Activated T-cell treated with anti-CD3 and anti-CD28 coated beads, Interleukin-2, amount 50 U/mL, for 48 hours (primary cell): ENCODE measurements around the gene ITPRIPL2.

Source experiments
- DNase-seq, 2 experiments: peaks; one replicate each; pipeline ENCODE4 v3.0.0-alpha.2; 2020

The ITPRIPL2 gene

DNA sequence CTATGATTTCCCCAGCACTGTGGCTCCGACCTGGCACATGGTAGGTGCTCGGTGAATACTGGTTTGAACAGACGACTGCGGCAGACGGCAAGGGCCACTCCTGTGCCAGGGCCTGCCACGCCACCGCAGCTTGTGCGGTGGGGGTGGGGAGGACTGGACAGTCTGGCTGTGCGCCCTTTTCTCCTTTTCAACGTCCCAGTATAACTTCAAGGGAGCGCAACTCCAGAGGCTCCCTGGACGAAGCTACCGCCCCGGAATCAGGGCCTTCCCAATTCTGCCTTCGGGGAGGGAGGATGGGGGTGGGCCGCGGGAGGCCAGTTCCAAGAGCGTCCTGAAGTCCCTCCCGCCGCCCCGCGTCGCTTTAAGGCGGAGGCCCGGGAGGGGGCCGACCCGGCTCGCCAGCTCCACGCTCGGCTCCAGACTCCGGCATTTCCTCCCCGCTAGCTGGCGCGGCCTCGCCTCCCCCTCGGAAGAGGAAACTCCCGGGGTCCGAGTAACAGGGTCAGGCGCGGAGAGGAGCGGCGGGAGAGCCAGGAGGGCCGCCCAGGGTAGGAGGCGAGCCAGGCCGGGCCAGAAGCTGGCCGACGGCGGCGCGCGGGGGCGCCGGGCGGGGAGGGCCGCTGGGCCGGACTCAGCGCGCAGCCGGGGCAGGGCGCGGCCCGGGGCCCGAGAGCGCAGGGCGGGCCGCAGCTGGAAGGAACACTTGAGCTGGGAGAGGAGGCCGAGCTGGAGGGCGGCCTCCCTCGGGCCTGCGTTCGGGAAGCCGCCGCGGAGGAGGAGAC is at the start of gene ITPRIPL2:
TSS of gene ITPRIPL2 (plus strand) at position 388 of the 782 bp plus-strand sequence. CDS start 498 bp downstream, outside the sequence.
- peak; percentile 50 to 57 for DNase-seq

DNA sequence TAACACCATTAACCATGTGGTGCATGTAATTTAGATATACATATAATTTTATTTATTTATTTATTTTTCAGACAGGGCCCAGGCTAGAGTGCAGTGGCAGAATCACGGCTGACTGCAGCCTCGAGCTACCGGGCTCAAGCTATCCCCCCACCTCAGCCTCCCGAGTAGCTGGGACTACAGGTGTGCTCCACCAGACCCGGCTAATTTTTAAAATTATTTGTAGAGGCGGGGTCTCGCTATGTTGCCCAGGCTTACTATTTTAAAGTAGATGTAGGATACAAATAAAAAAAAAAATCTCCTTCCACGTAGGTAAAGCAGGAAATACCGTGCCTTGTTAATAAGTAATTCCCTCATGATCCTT is 46.8 kb upstream of the ITPRIPL2 start:
- no peak for DNase-seq

DNA sequence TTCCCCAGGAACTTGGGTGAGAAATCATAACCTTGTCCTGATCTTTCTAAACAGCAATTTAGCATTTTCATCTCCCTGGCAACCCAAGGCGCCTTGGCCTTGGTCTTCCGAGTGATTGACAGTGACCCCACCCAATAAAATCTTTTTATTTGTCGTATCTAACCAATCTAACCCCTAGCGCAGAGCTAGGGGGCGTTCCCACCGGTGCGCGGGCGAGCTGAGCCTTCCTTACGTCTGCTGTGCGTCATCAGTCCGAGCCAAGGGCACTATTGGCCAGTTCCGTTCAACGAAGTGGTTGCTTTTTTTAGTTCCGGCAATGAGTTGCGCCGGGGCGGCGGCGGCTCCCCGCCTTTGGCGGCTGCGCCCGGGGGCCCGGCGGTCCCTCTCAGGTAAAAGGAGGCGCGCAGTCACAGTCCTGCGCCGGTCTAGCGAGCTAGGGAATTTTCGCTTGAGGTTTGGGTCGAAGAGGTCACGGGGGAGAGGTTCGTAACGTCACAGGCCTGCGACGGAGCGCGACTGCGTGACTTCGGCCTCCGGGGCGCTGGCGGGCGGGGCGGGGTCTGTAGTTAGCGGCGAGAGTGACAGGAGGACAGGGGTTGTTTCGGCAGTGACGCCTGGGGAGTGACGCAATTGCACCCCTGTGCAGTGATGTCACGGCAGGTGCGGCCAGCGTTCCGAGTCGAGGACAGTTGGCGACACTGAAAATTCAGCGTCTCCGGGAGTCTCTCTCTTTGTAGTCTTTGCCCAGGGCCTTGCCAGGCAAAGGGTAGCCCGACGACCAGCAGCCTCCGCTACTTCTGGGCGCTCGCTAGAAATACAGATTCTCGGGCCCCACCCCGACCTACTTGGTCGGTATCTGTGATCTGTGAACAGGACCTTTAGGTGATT is 46.2 kb upstream of the ITPRIPL2 start, which contains the start of gene COQ7:
TSS of gene COQ7 (plus strand) at position 266 of the 888 bp plus-strand sequence. CDS start at position 317, 51 bp downstream.
- DNase-seq, result peak; percentile 98

DNA sequence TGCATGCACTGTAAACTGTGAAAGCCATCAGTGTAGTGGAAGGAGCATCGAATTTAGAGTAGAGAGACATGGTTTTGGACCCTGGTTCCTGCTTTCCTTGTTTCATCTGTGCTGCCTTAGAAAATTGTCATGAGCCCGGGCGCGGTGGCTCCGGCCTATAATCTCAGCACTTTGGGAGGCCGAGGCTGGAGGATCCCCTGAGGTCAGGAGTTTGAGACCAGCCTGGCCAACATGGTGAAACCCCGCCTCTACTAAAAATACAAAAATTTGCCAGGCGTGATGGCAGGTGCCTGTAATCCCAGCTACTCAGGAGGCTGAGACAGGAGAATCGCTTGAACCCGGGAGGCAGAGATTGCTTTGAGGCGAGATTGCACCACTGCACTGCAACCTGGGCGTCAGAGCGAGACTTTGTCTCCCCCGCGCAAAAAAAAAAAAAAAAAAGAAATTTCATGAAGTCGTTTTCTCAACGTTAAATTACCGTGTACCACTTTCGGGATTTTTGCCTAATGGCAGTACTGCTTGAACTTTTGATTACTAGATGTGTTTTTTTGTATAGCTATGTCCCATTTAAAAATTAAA is 45.4 kb upstream of the ITPRIPL2 start:
- DNase-seq, result no peak

GRCh38 chr16:19071811-19072777 is 41.7 kb upstream of the ITPRIPL2 start:
- peak; percentile 77 for DNase-seq

DNA sequence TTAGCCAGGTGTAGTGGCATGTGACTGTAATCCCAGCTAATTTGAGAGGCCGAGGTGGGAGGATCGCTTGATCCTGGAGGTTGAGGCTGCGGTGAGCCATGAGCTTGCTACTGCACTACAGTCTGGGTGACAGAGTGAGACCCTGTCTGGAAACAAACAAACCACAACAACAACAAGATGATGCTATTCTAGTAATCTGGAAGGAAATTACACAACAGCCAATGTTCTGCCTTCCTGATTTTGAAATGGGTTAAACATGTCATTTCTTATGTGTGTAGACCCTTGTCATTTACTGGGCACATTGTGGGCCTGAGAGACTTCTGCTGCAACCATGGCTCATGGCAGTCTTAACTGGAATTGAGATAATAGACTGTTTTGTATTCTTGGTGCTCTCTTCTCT is 40.4 kb upstream of the ITPRIPL2 start:
- DNase-seq, result no peak

DNA sequence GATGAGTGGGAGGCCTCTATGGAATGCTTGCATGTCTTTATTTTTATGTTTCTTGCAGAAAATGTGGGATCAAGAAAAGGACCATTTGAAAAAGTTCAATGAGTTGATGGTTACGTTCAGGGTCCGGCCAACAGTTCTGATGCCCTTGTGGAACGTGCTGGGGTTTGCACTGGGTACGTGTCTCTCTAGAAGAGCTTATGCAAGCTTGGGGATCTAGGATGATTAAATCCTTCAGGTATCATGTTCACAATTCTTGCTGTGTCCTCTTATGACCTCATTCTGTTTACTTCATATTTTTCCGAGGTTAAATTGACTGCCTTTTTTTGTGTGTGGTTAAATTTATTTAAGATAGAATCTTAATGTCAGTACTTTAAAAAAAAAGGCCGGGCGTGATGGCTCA is 39.9 kb upstream of the ITPRIPL2 start:
- DNase-seq, result no peak

DNA sequence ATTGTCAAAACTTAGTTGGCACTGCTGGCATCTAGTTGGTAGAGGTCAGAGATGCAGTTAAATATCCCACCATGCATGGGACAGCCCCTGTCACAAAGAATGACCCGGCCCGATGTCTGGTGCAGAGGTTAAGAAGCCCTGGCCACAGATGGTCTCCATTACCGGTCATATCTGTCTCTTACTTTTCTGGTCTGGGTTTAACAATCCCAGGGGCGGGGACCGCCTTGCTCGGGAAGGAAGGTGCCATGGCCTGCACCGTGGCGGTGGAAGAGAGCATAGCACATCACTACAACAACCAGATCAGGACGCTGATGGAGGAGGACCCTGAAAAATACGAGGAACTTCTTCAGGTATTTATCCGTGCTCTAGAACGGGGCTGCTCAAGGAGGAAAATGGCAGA is 38.3 kb upstream of the ITPRIPL2 start:
- DNase-seq, result no peak

- no peak for DNase-seq
These were observed 35.9 kb upstream of the ITPRIPL2 start for GRCh38 chr16:19077879-19078278.

- DNase-seq, result no peak
These were observed 30.1 kb upstream of the ITPRIPL2 start for GRCh38 chr16:19083670-19084069.

DNA sequence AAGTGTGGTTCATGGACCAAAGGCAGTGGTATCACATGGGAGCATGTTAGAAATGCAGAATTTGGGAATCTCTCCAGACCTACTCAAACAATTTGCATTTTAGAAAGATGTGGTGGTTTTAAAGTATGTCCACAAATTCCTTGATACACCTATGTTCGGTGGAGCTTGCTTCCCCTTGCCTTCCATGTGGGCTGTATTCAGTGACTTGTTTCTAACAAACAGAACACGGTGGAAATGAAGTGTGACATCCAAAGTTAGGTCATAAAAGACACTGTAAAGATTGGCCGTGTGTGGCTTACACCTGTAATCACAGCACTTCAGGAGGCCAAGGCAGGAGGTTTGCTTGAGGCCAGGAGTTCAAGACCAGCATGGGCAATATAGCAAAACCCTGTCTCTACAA is 29.6 kb upstream of the ITPRIPL2 start:
- DNase-seq, result no peak

GRCh38 chr16:19084879-19085278 is 28.9 kb upstream of the ITPRIPL2 start:
- no peak for DNase-seq

DNA sequence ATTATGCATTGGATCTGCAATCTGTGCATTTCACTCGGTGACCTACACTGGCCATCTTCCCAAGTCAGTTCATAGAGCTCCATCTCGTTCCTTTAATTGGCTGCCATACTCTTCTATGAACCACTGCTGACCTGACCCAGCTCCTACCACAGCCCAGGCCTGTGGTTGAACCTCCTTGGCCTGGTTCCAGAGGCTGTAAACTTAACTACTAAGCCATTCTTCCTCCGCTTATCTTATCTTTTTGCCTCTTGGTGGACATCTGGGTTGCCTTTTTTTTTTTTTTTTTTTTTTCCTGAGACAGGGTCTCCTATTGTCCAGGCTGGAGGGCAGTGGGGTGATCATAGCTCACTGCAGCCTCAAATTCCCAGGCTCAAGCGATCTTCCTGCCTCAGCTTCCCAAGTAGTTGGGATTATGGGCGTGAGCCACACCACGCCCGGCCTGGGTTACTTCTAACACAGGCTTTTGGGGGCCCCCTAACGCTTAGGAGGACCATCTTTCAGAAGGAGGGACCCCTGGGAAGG is 28.0 kb upstream of the ITPRIPL2 start:
- no peak for DNase-seq

DNA sequence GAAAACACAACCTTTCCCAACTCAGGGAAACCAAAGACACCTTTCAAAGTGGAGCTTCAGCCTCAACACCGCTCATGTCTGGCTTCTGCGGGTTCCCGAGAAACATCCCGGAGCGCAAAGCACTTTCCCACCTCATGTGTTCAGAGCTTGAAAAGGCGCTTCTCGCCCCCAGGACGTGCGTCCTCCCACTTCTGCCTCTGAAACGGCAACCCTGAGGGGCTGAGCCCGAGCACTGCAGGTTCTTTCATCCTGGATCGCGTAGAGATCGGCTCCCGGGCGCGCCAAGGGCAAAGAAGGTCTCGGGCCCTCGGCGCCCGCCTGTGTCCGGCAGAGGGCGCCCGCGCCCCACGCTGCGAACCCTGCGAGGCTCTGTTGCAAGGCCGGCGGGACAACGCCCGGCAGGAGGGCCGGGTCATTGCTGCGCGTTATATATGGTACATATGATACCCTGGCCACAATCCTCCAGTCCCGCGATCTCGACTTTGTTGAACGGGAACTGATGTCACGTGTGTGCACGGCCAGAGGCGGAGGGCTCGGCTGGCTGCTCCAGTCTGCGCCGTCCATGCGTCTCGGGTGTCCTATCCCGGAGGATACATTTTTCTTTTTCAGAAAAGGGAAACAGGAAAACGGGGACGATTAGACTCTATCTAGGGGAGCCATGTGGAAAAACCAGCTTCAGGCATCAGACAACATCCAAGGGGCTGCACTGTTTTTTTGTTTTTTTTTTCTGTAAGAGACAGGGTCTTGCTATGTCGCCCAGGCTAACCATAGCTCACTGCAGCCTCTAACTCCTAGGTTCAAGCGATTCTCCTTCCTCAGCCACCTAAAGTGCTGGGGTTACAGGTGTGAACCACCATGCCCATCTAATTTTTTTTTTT is 27.2 kb upstream of the ITPRIPL2 start:
- peak; percentile 87 to 89 for DNase-seq

DNA sequence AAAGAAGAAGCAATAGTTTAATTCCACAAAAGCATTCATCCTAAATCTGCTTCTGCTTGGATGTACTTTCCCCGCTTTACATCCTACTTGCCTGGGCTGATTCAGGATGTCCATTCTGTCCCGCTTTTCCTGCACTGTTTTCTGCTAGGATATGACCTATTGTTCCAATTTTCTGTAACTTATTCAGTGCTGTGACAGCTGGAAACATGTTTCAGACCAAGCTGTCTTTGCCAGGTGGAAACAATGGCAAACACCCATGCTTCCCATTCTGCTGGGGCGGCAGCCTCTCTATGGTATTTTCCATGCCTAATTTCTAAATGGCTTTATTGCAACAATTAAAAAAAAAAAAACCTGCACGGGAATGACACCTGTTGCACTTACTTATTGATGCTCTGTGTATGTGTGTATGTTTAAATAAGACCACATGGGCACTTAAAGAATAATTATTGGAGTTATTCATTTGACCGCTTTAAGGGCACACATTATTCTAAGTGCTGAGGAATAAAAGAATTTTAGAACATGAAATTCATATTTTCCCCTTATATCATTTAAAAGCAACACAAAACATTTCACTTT is 25.3 kb upstream of the ITPRIPL2 start:
- DNase-seq, result no peak

GRCh38 chr16:19089410-19089955 is 24.3 kb upstream of the ITPRIPL2 start:
- DNase-seq, result no peak

GRCh38 chr16:19090916-19091315 is 22.8 kb upstream of the ITPRIPL2 start:
- DNase-seq, result no peak

DNA sequence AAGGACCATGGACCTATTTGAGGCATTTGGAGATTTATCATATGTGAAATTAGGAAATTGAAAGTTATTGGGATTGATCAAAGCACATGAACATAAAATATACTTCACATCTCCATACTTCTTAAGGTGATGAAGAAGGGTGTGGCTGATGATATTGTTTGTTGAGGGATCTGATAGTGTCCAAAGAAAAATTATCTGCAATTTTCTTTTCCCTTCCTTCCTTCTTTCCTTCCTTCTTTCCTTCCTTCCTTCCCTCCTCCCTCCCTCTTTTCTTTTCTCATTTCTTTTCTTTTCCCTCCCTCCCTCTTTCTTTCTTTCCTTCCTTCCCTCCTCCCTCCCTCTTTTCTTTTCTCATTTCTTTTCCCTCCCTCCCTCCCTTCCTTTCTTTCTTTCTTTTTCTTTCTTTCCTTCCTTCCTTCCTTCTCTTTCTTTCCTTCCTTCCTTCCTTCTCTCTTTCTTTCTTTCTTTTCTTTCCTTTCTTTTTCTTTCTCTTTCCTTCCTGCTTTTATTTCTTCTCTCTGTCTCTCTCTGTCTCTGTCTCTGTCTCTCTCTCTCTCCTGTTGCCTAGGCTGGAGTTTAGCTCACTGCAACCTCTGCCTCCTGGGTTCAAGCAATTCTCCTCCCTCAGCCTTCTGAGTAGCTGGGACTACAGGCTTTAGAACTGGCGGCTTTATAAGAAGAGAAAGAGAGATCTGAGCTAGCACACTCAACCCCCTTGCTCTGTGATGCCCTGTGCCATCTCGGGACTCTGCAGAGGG is 20.9 kb upstream of the ITPRIPL2 start:
- no peak for DNase-seq
